ENCODE measurements around the gene PIP5K1C.
"Not testable (repeated sequence)": the region's sequence is repeated elsewhere in the genome, so short reads cannot be mapped to it uniquely, and the experiment has no call there.

The PIP5K1C gene

GRCh38 chr19:3659746-3660112 is 40.5 kb downstream of the PIP5K1C start:
- DNase-seq = no peak

- DNase-seq = no peak
Measured at GRCh38 chr19:3658870-3659745, 41.2 kb downstream of the PIP5K1C start.

GRCh38 chr19:3658004-3658869 is 42.0 kb downstream of the PIP5K1C start:
- DNase-seq = no peak

GRCh38 chr19:3657395-3657769 is 42.9 kb downstream of the PIP5K1C start:
- DNase-seq = no peak

- DNase-seq = no peak
Measured at GRCh38 chr19:3656747-3657394, 43.4 kb downstream of the PIP5K1C start.

GRCh38 chr19:3656073-3656746 is 44.1 kb downstream of the PIP5K1C start:
- DNase-seq = no peak

GRCh38 chr19:3655402-3656072 is 44.7 kb downstream of the PIP5K1C start:
- DNase-seq = no peak

GRCh38 chr19:3653865-3654513 is 46.3 kb downstream of the PIP5K1C start:
- no peak for DNase-seq

- DNase-seq = no peak
Measured at GRCh38 chr19:3653081-3653795, 47.0 kb downstream of the PIP5K1C start.

GRCh38 chr19:3652422-3652821 is 47.8 kb downstream of the PIP5K1C start:
- no peak for DNase-seq

- no peak for DNase-seq
Measured at GRCh38 chr19:3651684-3652083, 48.6 kb downstream of the PIP5K1C start.

- DNase-seq = no peak
Measured at GRCh38 chr19:3649888-3650287, 50.4 kb downstream of the PIP5K1C start.

GRCh38 chr19:3648037-3648905 is 52.0 kb downstream of the PIP5K1C start:
- DNase-seq = no peak

- not testable (repeated sequence) for DNase-seq
Measured at GRCh38 chr19:3647102-3647501, 53.2 kb downstream of the PIP5K1C start.

- no peak for DNase-seq
Measured at GRCh38 chr19:3646336-3647092, 53.8 kb downstream of the PIP5K1C start.

- DNase-seq = no peak
Measured at GRCh38 chr19:3645726-3646125, 54.5 kb downstream of the PIP5K1C start.

- no peak for DNase-seq
Measured at GRCh38 chr19:3645067-3645396, 55.2 kb downstream of the PIP5K1C start.

- no peak for DNase-seq
Measured at GRCh38 chr19:3644351-3645066, 55.8 kb downstream of the PIP5K1C start.
